Right ventricle myocardium superior (tissue), 1 donor: Measurements from ENCODE around the gene AVEN. TPM values are rescaled to one million over a fixed set of nuclear protein-coding genes. Genes with fewer than 3 reads are reported as not detected.
"Not testable (repeated sequence)": the region's sequence is repeated elsewhere in the genome, so short reads cannot be mapped to it uniquely, and the experiment has no call there.

Experiments
- ATAC-seq: fragments of 200-7000 bp; cut with Tn5 transposase; one replicate; pipeline ENCODE4 v1.9.1; 2020; ENCODE audit warnings: mild to moderate bottlenecking; ENCODE audit not compliant: poor library complexity
- DNase-seq: peaks from one replicate; pipeline ENCODE4 v3.0.0-alpha.2; 2020
- intact Hi-C: fragments of 100-400 bp; cut with DNase I; formaldehyde crosslinking; loops from one replicate; pipeline ENCODE4 v1.11.2; 2022
- total RNA-seq: library from RNA; stranded (reverse); fragmentation: NEBNext Ultra II Directional; extraction: Animal tissue kit (Norgen Biotek cat#: 25700); gene quantifications from one replicate; pipeline ENCODE4 v1.2.1, GENCODE V29; 2021
- donor health status: DM: no; HTN: yes; CAD: no; lungs with severe emphysema.

AVEN gene
- total RNA-seq, 1 donor from 2014 or later: 30.6 TPM

DNA sequence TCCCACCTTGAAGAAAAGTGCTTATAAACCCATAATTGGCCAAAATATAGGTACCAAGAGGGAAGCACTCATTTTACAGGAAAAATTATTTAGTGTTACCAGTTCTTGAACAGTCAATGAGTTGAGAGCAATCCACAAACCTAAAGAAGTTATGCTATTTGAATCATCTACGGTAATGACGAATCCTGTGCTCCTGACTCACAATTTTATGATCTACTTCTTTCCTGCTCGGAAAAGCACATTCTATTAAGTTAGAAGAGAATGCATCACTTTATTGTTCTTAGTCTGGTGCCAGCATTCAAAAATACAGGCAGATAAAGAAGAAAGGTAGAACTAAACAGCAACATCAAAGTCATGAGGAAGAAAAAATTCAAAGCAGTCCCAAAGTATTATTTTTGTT is 37.5 kb downstream of the AVEN start:
- DNase-seq (no peak), ATAC-seq (no peak)
- intact Hi-C loops: no loop called here

- ATAC-seq, intact Hi-C loops, DNase-seq: not testable (repeated sequence)
Observed at GRCh38 chr15:33995666-33996065, 43.3 kb downstream of the AVEN start.

- ATAC-seq: no peak
- intact Hi-C loops: no loop called here
- DNase-seq: no peak
Observed at GRCh38 chr15:33994005-33994615, 44.9 kb downstream of the AVEN start.

GRCh38 chr15:33988384-33988783 is 50.6 kb downstream of the AVEN start:
- intact Hi-C loops: no loop called here
- no peak for DNase-seq
- ATAC-seq: no peak

DNA sequence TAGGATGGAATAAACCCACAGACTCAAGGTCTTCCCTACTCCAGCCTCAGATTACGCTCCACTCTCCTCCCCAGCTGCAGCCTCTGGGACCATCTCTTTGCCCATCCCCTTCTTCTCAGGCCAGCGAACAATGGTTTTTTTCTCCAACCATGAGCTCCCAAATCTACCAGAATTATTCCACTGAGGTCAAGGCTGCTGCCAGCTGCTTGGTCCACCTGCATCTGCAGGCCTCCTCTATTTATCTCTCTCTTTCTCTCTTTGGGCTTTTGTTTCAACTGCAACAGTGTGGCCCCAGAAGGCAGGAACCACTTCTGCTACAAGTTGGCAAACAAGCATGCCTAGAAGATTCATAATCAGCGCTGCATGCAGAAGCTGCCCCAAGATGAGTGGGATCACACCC is 51.6 kb downstream of the AVEN start:
- no peak for ATAC-seq
- intact Hi-C loops: no loop called here
- DNase-seq: no peak

GRCh38 chr15:33985751-33986150 is 53.3 kb downstream of the AVEN start:
- no peak for ATAC-seq
- no peak for DNase-seq
- intact Hi-C loops: no loop called here

- DNase-seq (no peak), ATAC-seq (no peak)
- intact Hi-C loops: no loop called here
Observed at GRCh38 chr15:33985287-33985686, 53.7 kb downstream of the AVEN start.

- ATAC-seq (no peak), DNase-seq (no peak)
- intact Hi-C loops: no loop called here
Observed at GRCh38 chr15:33982516-33982915, 56.5 kb downstream of the AVEN start.

DNA sequence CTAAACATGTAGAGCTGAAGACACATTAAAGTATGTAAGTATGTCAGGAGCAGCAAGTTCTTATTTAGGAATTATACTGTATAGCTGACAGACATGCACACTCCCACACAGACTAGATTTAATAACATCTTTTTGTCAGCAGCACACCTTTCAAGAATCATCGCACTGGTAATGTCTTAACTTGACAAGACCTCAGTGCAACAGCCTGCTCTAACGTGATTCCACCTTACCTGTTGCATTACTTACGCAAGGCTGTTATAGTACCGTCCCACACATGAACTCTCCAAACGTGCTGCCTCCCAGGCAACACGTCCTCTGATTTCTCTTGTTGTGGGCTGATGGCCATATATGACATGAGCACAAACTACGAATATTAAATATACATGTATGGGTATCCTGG is 58.8 kb downstream of the AVEN start:
- ATAC-seq (no peak), DNase-seq (no peak)
- intact Hi-C loops: no loop called here

DNA sequence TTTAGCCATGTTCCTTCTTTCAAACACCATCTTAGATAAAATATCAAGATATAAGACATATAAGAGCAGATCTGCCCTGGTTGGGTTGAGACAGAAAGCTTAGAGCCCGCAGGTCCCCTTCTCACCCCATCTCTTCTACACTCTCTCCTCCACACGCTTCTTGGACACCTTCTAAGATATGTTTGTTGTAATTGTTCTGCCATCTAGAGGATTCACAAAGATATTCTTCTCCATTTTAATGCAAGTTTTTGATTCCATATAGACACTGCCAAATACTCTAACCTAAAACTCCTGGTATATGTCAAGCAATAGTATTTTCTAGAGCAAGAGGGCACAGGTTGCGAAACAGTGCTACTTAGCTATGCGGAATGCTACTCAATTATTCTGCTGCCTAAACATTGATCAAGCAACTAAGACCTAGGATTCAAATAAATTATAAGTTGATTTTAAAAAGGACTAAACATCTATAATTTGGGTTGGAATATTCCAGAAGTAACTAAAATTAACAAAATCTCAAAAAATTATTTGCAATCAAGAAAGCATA is 63.9 kb downstream of the AVEN start:
- intact Hi-C loops: no loop called here
- ATAC-seq: no peak
- no peak for DNase-seq

- ATAC-seq (no peak), DNase-seq (no peak)
- intact Hi-C loops: no loop called here
Observed at GRCh38 chr15:33971811-33972210, 67.2 kb downstream of the AVEN start.

GRCh38 chr15:33968821-33969220 is 70.2 kb downstream of the AVEN start:
- DNase-seq: no peak
- ATAC-seq: no peak
- intact Hi-C loops: no loop called here

- ATAC-seq (no peak), DNase-seq (no peak)
- intact Hi-C loops: no loop called here
Observed at GRCh38 chr15:33968224-33968623, 70.8 kb downstream of the AVEN start, which contains the start of gene CHRM5. TSS of gene CHRM5 (plus strand) at chr15:33968497. CDS start at chr15:34062718, 94,221 bp downstream.

DNA sequence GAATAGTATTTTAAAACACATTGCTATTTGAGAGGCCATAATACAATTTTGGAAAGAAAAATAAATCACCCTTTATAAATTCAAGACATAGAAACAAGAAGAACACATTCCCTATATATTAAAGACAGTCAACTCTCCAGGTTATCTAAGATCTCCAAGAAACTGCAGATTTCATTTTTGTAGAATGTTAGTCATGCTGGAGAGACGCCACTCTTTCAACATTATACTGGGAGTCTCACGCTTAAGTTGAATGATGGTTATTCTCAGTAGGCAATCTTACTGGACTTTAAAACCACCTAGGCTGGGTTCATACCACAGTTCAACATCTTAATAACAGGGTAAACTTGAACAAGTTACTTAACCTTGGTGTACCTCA is 74.4 kb downstream of the AVEN start:
- DNase-seq (no peak), ATAC-seq (no peak)
- intact Hi-C loops: no loop called here

DNA sequence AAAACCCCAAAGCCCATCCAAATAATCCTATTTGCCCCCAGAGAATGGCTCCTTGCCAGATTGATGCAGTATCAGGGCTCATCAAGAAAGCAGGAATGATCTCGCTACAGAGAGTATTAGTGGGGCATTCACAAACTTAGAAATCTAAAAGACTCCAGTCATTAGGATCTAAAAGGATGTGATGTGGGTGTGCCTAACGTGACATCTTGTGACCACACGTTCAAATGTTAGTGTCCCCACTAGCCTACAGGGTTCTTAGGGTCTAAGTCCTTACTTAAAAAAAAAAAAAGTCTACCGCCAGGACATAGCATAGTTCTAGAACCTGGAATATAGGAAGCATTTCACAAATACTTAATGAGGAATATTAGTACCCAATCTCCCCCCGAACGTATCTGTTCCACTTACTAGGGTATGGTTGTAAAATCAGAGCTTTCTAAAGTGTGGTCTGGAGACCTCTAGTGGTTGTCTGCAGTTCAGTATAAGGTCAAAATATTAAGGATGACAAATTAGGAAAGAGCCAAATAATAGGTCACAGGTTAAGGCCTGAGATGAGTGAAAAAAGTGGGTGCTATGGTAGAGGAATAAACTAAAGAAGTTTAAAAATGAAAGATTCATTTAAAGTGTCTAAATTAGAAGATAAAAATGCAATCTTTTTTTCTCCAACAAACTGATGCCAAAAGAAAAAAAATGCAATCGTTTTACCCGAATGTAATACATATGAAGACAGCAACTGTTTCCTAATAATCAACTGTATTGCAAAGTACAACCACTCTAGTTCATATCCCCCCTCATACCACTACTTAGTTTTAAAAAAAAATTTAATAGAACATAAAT is 75.0 kb downstream of the AVEN start:
- intact Hi-C loops: no loop called here
- ATAC-seq (no peak), DNase-seq (no peak)

DNA sequence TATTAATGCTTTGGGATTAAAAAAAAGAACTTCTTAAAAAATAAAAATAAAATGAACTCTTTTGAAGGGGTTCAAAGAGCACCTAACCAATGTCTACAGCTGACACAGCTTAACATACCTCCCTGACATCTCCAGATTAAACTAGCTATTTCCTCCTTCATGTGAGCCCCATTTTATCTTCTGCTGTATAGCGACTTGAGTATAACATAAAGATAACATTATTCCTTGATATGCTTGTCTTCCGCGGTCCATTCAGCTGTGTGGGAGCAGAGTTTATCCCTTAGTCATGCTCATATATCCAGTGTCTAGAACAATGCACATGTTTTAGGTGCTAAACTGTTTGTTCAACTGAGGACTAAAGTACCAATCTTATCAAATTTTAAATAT is 78.5 kb downstream of the AVEN start:
- intact Hi-C loops: no loop called here
- no peak for DNase-seq
- ATAC-seq: no peak

DNA sequence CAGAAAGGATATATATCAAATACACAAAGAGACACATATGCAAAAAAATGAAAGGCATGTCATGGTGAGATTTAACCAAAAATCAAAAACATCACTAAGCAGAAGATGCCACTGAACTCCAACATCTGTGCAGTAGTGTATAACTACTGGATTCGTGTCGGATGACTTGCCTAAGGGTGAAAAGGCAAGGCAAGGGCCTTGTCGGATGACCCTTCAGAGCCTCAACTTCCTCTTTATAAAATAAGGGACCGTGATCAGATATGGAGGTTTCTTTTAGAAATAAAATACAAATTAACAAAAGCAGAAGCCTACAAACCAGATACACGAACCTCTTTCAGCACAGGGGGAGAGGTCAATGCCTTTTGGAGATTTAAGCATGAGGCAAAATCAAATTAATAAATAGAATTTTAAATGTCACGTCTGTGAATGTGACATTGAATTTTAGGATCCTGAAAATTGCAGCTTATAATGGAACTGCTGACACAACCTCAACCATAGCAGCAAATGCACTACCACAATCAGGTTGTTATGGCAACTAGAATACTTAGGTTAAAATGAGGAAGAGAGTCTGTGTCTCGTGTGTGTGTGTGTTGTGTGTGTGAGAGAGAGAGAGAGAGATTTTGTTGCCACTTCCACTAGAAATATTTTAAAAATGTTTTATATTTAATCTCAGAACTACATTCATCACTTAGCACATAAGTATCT is 79.0 kb downstream of the AVEN start:
- intact Hi-C loops: no loop called here
- no peak for DNase-seq
- no peak for ATAC-seq

GRCh38 chr15:33956397-33956796 is 82.6 kb downstream of the AVEN start:
- intact Hi-C loops: no loop called here
- no peak for ATAC-seq

GRCh38 chr15:33955945-33956344 is 83.1 kb downstream of the AVEN start:
- ATAC-seq: no peak
- no peak for DNase-seq
- intact Hi-C loops: no loop called here

More at GRCh38 chr15:33956397-33956796, 82.6 kb downstream of the AVEN start:
- DNase-seq: no peak

DNA sequence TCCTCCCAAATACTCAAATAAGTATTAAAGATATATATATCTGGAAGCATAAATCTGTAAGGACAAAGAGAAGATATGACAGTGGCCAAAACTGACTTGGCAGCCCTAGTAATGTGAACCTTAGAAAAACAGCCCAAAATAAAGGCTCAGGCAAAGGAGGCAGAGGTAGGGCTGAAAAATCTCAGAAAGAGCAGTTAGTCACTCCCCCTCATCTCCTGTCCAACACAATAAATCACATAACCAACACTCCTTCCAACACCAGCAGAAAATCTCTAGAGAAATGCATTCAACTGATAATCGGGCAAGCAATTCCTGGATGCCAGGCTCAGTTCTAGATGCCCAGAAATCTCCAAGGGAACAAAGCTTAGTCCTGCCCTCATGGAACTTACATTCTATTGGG is 92.9 kb downstream of the AVEN start:
- no peak for ATAC-seq
- intact Hi-C loops: no loop called here
- DNase-seq: no peak
